G401.6 (cell line): ENCODE measurements around the gene MEG3.

Source experiments
- FAIRE-seq: peaks from 2 replicates; lab custom pipeline; 2012; peaks lifted over from hg19 to GRCh38; lab: Jason Lieb, UNC

Gene MEG3

DNA sequence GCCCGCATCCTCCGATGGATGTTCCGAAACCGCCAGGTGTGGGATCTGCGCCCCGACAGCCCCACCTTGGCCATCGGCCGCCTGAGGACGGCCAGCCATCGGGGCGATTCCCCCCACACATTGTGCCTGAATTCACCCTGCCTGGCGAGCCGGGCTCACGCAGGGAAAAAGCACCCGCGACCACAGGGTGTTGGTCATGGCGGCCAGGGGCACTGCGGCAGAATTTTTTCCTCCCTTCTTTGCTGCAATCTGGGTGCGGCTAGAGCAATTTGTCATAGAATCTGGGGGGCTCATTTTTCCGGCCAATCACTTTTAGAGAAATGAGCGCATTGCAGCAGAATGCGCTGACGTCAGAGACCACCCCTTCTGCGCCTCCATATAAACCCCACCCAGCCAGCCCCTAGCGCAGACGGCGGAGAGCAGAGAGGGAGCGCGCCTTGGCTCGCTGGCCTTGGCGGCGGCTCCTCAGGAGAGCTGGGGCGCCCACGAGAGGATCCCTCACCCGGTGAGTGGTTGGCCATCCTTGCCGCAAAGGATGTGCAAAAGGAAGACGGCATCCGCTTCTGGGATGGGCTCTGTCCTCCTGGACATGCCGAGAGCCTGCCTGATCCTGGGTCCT, at the start of gene MEG3:
Gene MEG3, plus strand, starts transcription at position 406 of the 619 bp plus-strand sequence.
- FAIRE-seq, result no peak

DNA sequence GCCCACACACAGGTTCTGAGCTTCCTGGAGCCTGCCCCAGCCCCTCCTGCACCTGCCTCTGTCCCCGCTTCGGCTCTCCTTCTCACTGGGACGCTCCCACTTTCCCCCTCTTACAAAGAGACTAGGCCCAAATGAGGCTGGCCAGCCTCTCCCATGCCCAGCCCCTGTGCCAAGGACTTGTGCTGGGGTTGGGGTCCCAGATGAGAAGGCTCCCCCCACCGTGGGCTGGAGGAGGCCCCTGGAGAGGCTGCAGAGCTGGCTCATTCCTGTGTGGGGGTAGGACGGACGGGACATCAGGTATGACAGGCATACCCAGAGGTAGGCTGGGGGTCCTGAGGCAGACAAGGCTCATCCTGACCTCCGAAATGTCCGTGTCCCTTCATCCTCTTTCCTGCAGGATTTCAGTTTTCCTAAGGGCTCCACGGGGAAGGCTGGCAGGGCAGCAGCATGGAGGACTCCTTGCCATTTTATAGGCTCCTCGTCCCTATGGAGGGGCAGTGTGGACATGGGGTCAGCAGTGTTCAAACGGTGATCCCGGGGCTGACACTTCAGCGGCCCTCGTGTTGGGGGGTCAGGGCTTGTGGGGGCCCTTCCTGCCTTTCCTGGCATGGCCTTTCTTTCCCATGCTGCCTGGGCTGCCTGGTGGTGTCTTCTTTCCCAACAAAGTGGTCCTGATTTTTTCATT, 49.1 kb upstream of the MEG3 start:
- no peak for FAIRE-seq

DNA sequence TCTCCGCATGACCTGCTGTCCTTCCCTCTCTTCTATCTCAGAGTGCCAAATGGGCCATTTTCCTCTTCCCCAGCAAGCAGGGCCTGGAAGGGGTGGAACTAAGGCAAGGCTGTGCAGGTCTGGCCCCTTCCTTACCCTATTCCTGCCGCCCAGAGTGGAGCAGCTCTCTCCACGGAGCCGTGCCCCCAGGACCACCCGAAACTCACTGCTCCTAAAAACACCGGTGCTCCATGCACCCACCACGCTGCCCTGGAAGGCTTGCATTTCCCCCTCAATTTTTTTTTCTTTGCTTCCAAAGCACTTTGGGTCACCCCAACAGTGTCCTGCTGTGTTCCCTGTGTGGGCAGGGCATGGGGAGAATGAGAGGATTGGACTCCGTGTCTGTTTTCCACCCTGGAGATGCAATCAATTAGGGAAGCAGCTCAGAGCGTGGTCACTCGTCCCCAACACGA, 48.5 kb upstream of the MEG3 start:
- FAIRE-seq, result no peak

DNA sequence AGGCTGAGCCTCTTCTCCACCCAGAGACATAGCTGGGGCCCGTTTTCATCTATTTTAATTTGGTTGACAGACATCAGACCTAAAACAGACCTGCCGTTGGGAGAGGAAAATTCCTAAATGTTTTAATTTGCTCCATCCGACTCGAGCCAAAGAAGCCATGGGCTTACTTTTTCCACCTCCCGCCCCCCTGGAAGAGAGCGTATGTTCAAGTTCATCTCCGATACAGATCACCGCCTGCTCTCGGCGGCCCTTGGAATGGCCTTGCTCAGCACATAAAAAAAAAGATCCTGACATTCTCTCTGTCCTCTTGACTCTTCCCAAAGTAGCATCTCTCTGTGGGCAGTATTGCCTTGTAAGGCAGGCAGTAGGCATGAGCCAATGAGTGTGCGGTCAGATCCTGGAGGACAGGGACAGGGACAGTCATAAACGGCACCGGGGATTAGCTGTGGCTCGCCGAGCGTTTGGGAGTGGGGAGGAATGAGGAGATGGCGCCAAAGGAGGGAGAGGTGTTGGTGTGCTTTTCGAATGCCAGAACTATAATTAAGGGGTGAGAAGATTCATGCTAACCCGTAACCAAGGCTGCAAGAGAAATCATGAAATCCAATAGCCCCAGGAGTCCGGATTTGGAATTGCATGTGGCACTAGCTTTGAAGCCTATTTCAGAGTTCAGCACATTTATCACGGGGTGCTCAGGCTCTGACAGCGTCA, 47.9 kb upstream of the MEG3 start:
- FAIRE-seq, result no peak

DNA sequence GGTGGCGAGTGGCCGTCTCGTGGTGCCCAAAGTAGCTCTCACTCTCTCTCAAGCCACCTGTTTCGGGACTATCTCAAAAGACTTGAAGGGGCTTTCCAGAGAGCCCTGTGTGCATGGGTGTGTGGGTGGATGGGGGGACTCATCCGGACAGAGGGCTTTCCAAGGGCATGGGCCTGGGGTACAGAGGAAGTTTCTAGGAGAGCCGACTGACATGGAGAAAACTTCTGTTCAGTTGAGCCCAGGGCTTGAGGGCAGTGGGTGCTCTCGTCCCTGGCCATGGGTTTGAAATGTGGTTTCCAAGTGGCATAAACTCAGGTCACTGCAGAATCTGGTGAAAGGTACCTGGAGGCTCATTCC, 47.4 kb upstream of the MEG3 start:
- FAIRE-seq, result no peak

DNA sequence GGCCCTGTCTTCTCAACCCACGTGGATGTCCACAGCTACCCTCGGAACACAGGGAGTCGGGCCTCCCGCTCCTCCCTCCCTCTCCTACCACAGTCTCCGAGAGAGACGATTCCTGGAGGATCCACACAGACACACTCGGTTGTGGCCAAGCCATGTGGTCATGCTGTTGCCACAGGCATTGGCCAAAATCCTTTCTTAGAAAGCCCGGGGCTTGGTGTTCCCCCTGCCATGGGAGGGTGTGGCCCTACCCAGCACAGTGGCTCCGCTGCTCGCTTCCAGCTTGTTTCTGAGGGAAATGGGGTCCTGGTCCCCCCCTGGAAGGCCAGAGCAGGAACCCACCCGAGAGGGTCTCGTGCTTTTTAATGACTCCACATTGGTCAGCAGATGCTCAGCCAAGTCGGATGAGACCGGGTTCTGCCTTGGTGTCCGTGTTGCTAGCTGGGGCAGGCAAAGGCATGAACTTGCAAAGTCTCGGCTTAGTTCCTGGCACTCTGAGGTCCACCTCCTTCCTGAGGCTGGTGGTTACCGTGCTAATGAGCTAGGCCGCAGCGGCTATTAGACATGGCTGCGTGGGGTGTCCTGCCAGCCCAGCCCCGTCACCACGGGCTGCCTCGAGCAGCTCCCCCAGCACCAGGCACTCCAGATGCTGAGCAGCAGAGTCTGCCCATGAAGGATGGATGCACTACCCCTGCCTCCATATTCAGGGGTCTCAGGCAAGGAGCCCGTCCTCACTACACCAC, 46.8 kb upstream of the MEG3 start:
- FAIRE-seq, result no peak

DNA sequence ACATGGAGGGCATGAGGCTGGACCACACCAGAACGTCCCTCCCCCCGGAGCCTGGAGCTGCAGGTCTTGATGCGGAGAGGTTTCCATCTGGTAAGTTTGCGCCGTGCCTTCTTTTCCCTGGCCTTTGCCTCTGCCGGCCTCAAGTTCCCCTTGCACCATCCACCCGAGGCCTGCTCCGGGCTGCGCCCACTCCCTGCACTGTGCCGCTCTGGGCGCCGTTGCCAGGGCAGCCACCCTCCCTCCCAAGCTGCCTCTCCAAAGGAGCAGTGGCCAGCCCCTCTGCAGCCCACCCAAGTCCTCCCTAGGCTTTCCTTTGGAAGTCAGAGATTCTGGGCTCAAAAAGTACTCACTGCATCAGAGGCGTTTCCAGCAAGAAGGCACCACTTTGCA, 46.2 kb upstream of the MEG3 start:
- no peak for FAIRE-seq

DNA sequence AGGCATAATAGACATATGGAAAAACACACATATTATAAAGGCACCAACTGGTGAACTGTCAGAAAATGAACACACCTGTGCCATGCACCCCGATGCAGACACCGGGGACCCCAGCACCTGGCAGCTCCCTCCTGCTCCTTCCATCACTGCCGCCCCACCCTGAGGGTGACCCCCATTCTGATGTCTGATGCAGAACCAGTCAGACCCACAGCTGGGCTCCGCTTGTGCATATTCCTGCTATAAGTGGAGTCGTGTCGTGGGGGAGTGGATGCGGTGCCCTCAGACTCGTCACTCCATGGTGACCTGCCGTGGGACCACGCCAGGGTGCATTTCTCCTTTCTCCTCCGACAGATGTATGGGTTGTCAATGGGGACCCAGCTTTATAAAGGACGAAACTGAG, 45.7 kb upstream of the MEG3 start:
- FAIRE-seq, result no peak

DNA sequence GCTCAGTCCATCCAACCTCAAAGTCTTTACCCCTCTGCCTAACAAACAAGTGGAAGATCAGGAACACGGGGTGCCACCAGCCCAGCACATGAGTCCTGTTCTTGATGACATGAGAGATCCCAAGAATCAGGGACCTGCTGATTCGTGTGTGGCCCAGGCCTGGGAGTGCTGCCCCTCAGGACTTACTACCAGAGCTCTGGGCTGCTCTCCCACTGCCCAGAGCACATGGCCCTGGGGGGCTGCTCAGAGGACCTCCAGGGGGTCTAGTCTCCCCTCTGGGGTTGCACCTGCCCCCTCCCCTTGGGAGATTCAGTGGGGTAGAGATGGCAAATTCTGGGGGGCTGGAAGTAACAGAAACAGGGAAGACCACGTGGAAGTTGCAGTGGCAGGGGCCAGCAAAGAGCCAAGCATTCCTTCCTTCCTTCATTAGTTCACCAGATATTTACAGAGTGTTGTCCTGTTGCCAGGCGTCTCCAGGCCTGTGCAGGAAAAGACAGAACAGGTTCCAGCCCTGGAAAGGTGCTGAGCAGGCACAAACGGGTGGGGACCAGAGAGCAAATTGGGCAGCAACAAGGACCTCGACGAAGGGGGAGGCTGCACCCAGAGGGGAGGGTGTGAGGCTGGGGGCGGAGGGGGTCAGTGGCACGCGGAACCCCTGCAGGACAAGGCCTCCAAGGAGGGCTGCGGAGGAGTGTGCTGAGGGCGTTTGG, 45.1 kb upstream of the MEG3 start:
- no peak for FAIRE-seq

DNA sequence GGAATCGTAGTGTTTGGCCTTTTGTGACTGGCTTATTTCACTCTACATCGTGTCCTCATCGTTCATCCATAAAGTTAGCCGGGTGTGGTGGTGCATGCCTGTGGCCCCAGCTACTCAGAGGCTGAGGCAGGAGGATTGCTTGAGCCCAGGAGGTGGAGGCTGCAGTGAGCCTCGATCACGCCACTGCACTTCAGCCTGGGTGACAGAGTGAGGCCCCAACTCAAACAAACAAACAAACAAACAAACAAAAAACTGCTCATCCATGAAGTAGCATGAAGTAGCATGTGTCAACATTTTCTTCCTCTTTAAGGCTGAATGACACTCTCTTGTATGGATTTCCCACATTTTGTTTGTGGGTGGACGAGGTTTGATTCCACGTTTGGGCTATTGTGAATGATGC, 44.0 kb upstream of the MEG3 start:
- no peak for FAIRE-seq

DNA sequence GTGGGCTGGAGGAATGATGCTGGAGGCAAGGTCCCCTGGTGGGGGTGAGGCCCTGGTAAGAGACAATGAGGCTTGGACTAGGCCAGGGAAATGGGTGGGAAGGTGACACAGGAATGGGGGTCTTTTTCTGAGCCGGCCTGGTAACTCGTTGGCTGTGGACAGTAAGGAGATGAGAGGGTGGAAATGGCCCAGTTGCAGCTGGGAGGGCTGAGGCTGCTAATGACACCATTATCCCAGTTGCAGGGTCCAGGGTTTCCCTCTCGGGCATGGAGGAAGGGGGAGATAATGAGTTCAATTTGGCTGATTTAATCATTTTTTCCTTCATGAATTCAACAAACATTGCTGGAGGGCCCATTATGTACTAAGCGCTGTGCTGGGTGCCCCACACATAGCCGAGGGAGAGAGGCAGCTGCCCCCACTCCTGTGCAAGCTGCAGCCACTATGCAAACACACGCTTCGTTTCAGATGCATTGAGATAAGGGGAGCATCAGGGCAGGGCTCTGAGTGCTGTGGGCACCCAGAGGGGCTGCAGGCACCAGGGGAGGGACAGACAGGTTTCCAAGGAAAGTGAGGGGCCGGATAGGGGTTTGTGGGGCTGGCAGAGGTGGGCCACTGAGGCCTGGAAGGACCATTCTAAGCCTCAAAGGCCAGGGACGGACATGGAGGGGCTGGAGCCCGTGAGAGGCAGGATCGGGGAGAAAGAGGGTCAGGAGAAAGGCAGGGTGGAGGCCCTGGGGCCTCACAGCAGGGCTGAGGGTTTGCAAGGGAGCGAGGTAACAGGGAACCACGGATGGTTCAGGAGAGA, 43.2 kb upstream of the MEG3 start:
- FAIRE-seq, result no peak

DNA sequence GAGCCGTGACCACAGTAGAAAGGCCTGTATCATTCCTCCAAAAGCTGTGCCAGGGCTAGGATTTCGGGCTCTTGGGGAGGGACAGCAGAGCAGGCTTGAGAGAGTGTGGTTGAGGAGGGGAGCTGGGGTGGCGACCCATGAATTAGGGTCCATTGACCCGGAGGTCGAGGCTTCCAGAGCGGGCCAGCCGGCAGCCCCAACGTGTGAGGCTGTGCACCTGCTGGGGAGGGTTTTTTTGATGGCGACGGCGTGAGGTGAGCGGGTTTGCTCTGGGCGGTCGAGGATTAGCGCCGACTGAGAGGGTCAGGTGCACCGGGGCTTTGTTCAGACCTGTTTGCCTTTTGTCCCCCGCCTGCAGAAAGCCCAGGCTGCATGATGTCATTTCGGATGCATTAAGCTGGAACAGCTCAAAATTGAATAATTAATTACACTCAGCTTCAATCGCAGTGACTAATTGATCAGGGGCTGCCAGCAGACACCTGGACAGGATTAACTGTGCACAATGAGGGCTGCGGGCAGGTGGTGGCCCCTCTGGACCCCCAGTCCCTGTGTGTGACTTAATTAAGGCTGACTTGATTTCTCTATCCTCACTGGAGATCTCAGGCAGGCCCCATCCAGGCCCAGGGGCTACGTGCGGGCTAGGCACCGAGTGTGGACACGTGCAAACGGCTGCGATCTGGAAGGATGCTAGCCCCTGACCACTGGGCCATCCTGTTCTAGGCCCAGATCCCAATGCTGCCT, 42.1 kb upstream of the MEG3 start:
- no peak for FAIRE-seq

DNA sequence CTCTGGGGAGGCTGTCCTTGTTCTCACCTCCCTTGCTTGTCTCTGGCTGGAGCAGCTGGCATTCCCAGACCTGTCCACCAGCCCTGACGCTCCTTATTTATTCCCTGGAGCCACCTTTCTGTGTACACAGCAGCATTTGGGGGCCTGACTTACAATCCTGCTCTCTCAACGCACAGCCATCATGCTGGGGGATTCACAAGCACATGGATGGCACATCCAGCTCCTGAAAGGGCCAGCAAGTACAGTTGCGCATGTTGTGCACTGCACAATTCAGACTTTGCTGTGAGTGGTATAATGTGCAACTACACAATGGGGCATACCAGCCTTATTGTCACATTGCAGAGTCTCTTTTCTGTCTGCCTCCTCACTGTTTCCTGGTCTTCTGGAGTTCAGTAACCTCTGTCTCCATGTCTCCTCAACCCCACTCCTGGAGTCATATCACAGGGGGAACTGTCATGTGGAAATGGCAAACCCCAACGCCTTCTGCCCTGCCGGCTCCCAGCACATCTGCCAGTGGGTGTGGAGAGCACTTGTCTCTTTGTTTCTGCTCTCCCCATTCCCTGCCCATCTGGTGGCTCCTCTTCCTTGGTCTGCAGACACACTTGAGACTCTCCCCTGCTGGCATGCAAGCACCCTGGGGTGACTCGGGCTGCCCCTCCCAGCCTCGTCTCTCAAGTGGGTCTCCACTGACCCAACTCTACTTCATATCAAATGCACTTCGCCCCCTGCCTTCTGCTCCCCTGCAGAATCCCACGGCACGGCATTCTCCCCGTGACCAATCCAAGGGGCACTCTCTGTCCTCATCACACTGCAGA, 41.2 kb upstream of the MEG3 start:
- no peak for FAIRE-seq

DNA sequence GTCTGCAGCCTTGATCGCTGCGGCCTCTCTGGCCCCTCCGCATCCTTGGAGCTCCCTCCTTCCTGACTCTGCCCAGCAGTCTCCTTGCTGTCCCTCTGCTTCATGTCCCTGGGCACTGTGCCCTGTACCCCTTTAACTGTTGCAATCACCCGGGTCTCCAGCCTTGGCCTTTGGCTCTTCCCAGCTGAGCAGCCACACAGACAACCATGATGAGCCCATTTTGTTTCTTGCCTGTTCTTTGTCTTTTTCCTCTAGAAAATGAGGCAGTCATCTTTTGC, 40.6 kb upstream of the MEG3 start:
- FAIRE-seq, result no peak

DNA sequence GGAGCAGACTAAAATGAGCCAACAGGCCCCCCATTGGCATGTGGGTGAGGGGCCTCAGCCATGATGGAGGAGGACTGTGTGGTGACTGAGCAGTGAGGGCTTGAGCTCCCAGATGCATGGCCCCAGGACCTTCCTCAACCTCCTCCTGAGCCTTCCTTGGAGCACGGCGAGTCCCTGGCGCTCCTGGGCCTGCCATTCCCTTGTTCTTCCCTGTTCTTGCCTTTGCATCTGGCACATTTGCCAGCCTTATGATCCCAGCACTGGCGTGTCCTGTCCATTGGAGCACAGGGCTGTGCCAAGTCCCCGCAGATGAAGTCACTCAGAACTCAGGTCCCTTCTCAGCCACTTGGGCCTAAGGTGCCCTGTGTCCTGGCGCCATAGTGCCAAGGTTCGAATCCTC, 40.3 kb upstream of the MEG3 start:
- FAIRE-seq, result no peak

DNA sequence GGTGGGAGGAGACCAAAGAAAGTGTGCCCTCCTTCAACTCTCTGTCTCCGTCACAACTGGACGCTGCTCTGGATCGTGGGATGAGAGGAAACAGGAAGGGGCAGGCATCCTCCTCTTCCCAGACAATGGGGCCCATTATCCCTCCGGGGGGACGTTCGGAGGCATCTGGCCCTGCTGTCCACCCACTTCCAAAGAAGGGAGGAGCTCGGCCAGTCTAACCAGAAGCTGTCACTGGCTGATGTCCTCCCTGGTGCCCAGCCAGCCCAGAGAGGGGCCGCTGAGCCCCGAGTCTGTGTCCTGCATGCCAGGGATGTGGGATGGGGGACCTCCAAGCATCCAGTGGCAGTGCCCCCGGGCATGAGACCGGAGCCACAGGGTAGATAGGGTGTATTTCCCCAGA, 39.8 kb upstream of the MEG3 start:
- no peak for FAIRE-seq

DNA sequence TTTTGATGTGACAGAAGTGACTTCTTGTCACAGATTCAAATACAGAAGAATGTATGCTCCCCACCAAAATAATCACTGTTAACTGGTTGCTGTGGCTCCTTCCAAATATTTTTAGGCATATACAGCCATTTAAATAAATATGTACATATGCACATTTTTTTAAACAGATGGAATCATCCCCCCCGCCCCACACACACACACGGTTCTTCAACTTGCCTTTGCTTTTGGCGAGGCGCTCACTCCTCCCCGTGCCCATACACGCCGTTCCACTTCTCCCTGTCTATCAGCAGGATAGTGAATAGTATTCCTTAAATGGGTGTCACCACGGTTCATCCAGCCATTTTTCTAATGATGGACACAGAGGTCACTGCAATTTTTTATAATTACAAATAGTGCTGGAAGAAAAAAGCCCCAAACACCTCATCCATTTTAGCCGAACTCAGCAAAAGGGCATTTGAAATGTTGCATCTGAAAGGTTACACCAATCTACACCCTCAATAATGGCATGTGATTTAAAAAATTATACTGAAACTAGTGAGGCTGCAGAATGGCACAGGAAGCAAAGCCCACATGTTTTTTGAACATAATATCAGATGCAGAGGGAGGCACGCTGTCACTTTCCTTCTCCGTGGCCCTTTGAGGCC, 39.2 kb upstream of the MEG3 start:
- FAIRE-seq, result no peak

DNA sequence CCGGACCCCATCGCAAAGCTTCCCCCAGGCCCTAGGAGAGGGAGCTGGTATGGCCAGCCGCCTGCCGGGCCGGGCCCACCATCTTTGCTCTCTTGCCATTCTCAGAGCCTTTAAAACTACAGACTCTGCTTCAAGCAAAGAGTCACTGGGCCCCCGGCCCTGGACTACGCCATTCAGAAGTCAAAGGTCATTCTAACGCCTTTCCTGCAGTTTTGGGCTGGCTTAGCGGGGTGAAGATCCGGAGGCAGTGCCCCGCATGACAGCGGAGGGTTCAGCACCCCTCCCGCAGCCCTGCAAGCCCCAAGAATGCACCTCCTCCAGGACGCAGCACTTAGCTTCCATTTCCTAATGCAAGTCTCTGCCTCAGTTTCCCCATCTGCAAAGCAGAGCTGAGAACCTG, 38.3 kb upstream of the MEG3 start:
- FAIRE-seq, result no peak

DNA sequence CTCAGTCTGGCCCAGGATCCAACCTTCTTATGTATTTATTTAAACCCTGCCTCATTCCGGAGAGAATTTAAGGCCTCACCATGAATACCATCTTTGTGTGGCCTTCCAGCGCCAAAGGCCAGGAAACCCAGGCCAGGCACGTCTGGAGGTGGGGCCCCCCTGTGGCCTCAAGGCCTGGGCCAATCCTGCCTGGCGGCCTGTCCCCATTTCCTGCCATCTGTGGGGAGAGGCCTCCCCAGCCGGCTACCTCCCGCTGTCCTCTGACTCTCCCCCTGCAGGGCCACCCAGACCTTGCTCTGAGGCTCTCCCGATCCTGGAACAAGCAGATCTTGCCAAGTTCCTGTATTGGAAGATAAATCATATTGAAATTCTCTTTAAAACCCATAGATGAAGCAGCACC, 37.4 kb upstream of the MEG3 start:
- no peak for FAIRE-seq

DNA sequence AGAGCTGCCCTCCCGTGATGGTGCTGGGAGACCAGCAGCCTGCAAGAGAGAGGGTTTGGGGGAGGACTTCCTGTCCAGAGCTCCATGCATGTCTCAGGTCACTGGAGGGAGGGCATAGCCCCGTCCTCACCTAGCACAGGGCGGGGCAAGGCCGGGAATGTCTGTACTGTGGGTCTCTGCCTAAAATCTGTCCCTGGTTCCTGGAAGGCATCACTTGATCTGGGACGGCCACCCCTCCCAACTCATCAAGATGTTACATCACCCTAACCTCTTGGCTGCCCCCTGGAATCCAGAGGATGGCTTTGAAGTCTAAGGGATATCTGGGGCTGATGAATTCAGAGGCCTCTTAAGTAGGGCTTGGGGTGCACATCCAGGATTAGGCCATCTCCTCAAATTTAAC, 37.0 kb upstream of the MEG3 start:
- FAIRE-seq, result no peak
